H1 (cell line): ENCODE data around the gene PUSL1.

Experiments
- CHD1 ChIP-seq: IDR thresholded peaks from 2 replicates; pipeline ENCODE4 v1.6.1; 2012; ENCODE audit warnings: low read depth, low read length, improper control_type of control experiment
- CREB1 ChIP-seq: IDR thresholded peaks from 2 replicates; pipeline ENCODE4 v1.6.1; 2012; ENCODE audit warnings: inconsistent platforms
- EP300 ChIP-seq, 2 experiments: IDR thresholded peaks; 1 replicate in 1 of 2; 2 replicates in 1 of 2; pipeline ENCODE4 v1.6.1; 2011 to 2012; ENCODE audit warnings: low read depth in 2 of 2, low read length in 2 of 2, mild to moderate bottlenecking in 2 of 2, borderline replicate concordance in 1 of 2, inconsistent platforms in 1 of 2, moderate library complexity in 1 of 2
- EZH2 ChIP-seq: fragments of 200-600 bp; sonication (generic); IDR thresholded peaks from 2 replicates; pipeline ENCODE4 v1.7.1; 2012; ENCODE audit warnings: low read depth, mild to moderate bottlenecking, moderate library complexity, low read length, inconsistent platforms; ENCODE audit not compliant: severe bottlenecking
- KDM1A ChIP-seq: fragments of 200-600, 300-600 bp; sonication (generic); IDR thresholded peaks from 2 replicates; pipeline ENCODE4 v1.7.1; 2016; ENCODE audit warnings: mild to moderate bottlenecking, low read length, borderline replicate concordance
- MAFK ChIP-seq: IDR thresholded peaks from 2 replicates; pipeline ENCODE4 v1.6.1; 2012; ENCODE audit warnings: low read depth, mild to moderate bottlenecking, improper control_type of control experiment, low read length
- POLR2A ChIP-seq, 2 experiments: IDR thresholded peaks; 1 replicate in 1 of 2; 2 replicates in 1 of 2; pipeline ENCODE4 v1.6.1; 2011; ENCODE audit warnings: low read depth in 2 of 2, low read length in 2 of 2, mild to moderate bottlenecking in 2 of 2; ENCODE audit errors: control extremely low read depth in 1 of 2
- POLR2AphosphoS5 ChIP-seq: IDR thresholded peaks from 2 replicates; pipeline ENCODE4 v1.6.1; 2011; ENCODE audit warnings: low read depth, low read length
- RNF2 ChIP-seq: fragments of 200-900, 300-1000 bp; sonication (generic); IDR thresholded peaks from 2 replicates; pipeline ENCODE4 v1.7.1; 2016; ENCODE audit warnings: borderline replicate concordance, low read depth, mild to moderate bottlenecking, antibody characterized with exemption, low read length; ENCODE audit not compliant: poor library complexity, severe bottlenecking; ENCODE audit errors: missing control alignments
- TF ChIP-seq, protein P1 (sequence below), 3 experiments: IDR thresholded peaks; 1 replicate in 2 of 3; 2 replicates in 1 of 3; pipeline versions ENCODE4 v1.5.1 to v1.6.1; 2011; ENCODE audit warnings: low read length in 3 of 3, mild to moderate bottlenecking in 3 of 3, inconsistent platforms in 2 of 3, low read depth in 1 of 3, moderate library complexity in 1 of 3; ENCODE audit not compliant: insufficient read depth in 1 of 3; ENCODE audit errors: control extremely low read depth in 1 of 3
- TF ChIP-seq, protein P2 (sequence below): IDR thresholded peaks from 2 replicates; pipeline ENCODE4 v1.6.1; 2012; ENCODE audit warnings: inconsistent platforms

DNA sequence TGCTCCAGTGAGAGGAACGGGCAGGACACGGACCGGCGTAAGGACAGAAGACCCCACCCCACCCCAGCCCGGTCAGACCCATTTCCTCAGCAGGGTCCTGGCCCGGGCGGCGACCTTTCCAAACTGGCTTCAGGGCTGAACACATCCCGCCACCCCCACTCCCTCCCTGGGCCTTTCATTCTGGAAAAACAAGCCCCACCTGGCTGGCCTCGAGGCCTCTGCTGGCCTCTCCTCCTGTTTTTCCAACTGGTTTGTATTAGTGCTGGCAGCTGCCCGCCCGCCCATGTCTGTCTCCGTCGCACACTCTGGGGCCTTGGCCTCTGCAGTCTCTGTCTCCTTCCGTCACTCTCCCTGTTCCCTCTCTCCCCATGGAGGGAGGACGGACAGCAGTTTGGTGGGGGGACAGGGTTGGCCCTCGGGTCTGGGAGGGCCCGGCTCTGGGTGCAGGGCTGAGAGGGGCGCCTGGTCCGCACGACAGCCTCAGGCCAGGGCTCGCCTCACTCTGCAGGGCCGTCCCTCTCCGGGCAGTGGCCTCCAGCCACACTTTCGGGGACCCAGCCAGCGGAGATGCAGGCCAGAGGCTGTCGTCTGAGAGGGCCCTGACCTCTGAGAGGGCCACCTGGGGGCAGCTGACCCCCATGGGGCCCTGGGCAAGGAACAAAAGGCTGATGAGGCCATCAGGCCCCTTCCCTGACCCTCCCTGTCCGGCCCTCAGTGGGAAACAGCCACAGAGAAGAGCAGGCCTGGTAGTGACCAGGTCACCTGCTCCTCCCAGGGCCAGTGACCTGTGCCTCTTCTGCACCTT, 51.5 kb downstream of the PUSL1 start:
- TF ChIP-seq POLR2A (IDR thresholded peaks at IDR 0.05; ENCODE audit: control extremely low read depth in 1 of 2, low read depth in 2 of 2, low read length in 2 of 2) (no peak), KDM1A (no peak), CHD1 (no peak), MAFK (no peak), CREB1 (no peak), RNF2 (no peak), POLR2AphosphoS5 (no peak), EP300 (IDR thresholded peaks at IDR 0.05; ENCODE audit: borderline replicate concordance in 1 of 2, low read depth in 2 of 2, low read length in 2 of 2) (no peak), EZH2 (no peak)
- TF ChIP-seq, protein P1, sequence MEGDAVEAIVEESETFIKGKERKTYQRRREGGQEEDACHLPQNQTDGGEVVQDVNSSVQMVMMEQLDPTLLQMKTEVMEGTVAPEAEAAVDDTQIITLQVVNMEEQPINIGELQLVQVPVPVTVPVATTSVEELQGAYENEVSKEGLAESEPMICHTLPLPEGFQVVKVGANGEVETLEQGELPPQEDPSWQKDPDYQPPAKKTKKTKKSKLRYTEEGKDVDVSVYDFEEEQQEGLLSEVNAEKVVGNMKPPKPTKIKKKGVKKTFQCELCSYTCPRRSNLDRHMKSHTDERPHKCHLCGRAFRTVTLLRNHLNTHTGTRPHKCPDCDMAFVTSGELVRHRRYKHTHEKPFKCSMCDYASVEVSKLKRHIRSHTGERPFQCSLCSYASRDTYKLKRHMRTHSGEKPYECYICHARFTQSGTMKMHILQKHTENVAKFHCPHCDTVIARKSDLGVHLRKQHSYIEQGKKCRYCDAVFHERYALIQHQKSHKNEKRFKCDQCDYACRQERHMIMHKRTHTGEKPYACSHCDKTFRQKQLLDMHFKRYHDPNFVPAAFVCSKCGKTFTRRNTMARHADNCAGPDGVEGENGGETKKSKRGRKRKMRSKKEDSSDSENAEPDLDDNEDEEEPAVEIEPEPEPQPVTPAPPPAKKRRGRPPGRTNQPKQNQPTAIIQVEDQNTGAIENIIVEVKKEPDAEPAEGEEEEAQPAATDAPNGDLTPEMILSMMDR (IDR thresholded peaks at IDR 0.05; ENCODE audit: control extremely low read depth in 1 of 3, insufficient read depth in 1 of 3, low read depth in 1 of 3, low read length in 3 of 3), result no peak
- TF ChIP-seq, protein P2, sequence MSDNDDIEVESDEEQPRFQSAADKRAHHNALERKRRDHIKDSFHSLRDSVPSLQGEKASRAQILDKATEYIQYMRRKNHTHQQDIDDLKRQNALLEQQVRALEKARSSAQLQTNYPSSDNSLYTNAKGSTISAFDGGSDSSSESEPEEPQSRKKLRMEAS, result no peak
